Stimulated activated naive B cell treated with anti-CD40 and anti-IgM and Interleukin-4, amounts not matched to agents 10 μg/mL and 1 μg/mL and 100 μg/mL, for 72 hours (primary cell): ENCODE measurements around the gene MPRIP.

Experiments used
- ATAC-seq, 2 donors: fragments of 150-1000 bp; cut with Tn5 transposase; replicated peaks; 2 replicates each; pipeline ENCODE4 v1.10.0; 2021; ENCODE audit warnings: moderate library complexity in 1 of 2
- DNase-seq: peaks from one replicate; pipeline ENCODE4 v3.0.0; 2021
- H3K27ac Mint-ChIP-seq: one replicate; pipeline ENCODE4 v1.8.0; 2022; ENCODE audit warnings: mild to moderate bottlenecking, mixed read lengths
- H3K27me3 Mint-ChIP-seq, 2 donors: one replicate each; pipeline ENCODE4 v1.8.0; 2022; ENCODE audit warnings: mixed read lengths in 2 of 2
- H3K36me3 Mint-ChIP-seq, 2 donors: one replicate each; pipeline ENCODE4 v1.8.0; 2022; ENCODE audit warnings: mixed read lengths in 2 of 2, mild to moderate bottlenecking in 1 of 2
- H3K4me1 Mint-ChIP-seq, 2 donors: one replicate each; pipeline ENCODE4 v1.8.0; 2022; ENCODE audit warnings: mixed read lengths in 2 of 2, mild to moderate bottlenecking in 1 of 2
- H3K4me3 Mint-ChIP-seq, 2 donors: one replicate each; pipeline ENCODE4 v1.8.0; 2022; ENCODE audit warnings: mild to moderate bottlenecking in 2 of 2, mixed read lengths in 2 of 2, moderate library complexity in 1 of 2
- H3K9me3 Mint-ChIP-seq, 2 donors: one replicate each; pipeline ENCODE4 v1.8.0; 2022; ENCODE audit warnings: mixed read lengths in 2 of 2, mild to moderate bottlenecking in 1 of 2

Gene MPRIP

DNA sequence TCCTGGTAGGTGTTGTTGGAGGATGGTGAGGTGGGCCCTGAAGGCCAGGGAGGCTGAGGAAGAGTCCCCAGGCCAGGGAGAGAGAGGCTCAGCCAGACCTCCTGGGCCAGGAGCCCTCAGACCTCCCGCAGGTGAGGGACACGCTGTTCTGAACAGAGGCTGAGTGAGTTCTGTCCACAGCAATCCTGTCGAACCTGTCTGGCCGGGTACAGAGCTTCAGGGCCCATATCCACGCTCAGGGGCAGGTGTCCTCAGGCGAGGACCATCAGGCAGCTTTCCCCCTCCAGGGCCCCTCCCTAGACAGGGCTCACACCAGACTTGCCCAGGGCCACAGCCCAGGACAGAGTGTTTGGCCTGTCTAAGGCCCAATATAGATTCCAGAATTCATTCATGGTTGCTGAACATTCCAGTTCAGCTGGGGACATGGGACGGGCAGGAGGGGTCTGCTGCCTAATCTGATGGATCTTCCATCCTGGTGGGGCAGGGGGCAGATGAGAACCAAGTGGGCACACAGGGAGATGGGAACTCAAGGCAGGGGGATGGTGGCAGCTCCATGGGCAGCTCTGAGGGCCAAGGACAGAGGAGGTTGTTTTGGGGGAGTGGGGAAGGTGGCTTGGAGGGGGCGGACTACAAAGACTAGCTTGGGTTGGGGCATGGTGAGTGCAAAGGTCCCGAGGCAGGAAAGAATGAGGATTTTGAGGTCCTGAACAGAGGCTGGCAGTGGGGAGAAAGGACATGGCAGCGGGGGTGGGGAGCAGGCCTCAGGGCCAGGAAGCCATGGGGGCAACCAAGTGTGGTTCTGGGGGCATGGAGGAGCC lies 23.4 kb upstream of the MPRIP start:
- Mint-ChIP-seq H3K27ac (no peak overlapping the region), H3K36me3 (no peaks in the 10 kb centered on the region), H3K4me1 (peaks cover 17 to 41% of the 10 kb centered on the region in 2 donors), H3K9me3 (peaks cover 0 to 1% of the 10 kb centered on the region in 2 donors), H3K4me3 (no peak overlapping the region), H3K27me3 (no peaks in the 10 kb centered on the region)
- DNase-seq (no peak), ATAC-seq (no peak)

- Mint-ChIP-seq H3K4me1 (peaks cover 17 to 41% of the 10 kb centered on the region in 2 donors), H3K27me3 (no peaks in the 10 kb centered on the region), H3K36me3 (no peaks in the 10 kb centered on the region), H3K9me3 (peaks cover 0 to 1% of the 10 kb centered on the region in 2 donors), H3K4me3 (no peak overlapping the region), H3K27ac (no peak overlapping the region)
- ATAC-seq, result no peak
- DNase-seq, result no peak
Measured at GRCh38 chr17:17019430-17019762, 22.9 kb upstream of the MPRIP start.

- peaks cover 0 to 1% of the 10 kb centered on the region in 2 donors for H3K9me3 Mint-ChIP-seq
- H3K27me3 Mint-ChIP-seq, result no peaks in the 10 kb centered on the region
- DNase-seq, result no peak
- no peak overlapping the region for H3K27ac Mint-ChIP-seq
- H3K36me3 Mint-ChIP-seq, result no peaks in the 10 kb centered on the region
- peaks cover 17 to 40% of the 10 kb centered on the region in 2 donors for H3K4me1 Mint-ChIP-seq
- H3K4me3 Mint-ChIP-seq, result no peak overlapping the region
- no peak for ATAC-seq
Measured at GRCh38 chr17:17019891-17020456, 22.3 kb upstream of the MPRIP start.

DNA sequence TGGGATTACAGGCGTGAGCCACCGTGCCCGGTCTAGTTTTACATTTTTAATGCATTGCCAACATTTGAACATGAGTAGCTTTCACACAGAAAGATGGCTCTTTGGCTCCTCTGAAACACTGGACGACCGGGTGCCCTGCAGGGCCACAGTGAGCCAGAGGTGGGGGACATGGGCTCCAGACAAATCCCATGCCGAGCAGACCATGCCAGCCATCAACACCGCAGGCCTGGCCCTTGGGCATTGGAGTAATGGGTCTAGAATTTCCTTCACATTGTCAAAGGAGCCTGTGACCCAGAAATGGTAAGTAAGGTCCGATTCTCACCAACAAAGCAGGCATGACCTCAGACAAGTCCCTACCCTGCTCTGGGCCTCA lies 21.4 kb upstream of the MPRIP start:
- no peak overlapping the region for H3K4me3 Mint-ChIP-seq
- no peak for DNase-seq
- H3K36me3 Mint-ChIP-seq, result no peaks in the 10 kb centered on the region
- no peaks in the 10 kb centered on the region for H3K27me3 Mint-ChIP-seq
- peaks cover 13 to 32% of the 10 kb centered on the region in 2 donors for H3K4me1 Mint-ChIP-seq
- H3K9me3 Mint-ChIP-seq, result peaks cover 0 to 1% of the 10 kb centered on the region in 2 donors
- no peak overlapping the region for H3K27ac Mint-ChIP-seq
- ATAC-seq, result no peak

DNA sequence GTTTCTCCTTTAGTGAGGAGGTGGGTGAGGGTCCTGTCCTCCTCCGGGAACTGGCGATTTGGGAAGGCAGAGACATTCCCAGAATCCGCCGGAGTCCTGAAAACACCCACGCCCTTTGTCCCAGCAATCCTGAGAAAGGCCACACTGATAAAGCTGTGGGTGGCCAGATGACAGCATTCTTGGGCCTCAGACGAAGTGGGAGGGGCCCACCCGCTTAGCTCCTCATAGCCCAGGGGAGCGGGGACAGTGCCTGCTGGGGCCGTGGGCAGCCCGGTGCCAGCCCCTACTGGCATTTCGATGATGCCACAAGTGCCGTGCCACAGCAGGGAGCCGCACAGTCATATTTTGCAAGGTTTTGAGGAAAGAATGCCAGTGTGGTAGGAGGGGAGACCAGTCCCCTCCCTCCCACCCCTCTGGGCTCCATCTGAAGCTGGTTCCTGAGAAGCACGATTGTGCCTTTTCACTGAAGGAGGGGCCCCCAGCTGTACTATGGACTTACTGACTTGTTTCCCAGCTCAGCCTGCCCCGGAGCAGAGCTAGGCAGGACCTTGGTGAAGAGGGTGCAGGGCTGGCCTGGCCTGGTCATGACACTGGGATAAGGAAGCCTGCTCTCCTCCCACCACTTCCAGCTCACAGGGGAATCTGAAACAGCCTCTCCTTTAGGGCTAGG lies 20.9 kb upstream of the MPRIP start:
- Mint-ChIP-seq H3K27me3 (no peaks in the 10 kb centered on the region), H3K4me1 (peaks cover 13 to 27% of the 10 kb centered on the region in 2 donors), H3K4me3 (no peak overlapping the region), H3K9me3 (peaks cover 0 to 1% of the 10 kb centered on the region in 2 donors), H3K27ac (no peak overlapping the region), H3K36me3 (no peaks in the 10 kb centered on the region)
- DNase-seq (no peak), ATAC-seq (no peak)

DNA sequence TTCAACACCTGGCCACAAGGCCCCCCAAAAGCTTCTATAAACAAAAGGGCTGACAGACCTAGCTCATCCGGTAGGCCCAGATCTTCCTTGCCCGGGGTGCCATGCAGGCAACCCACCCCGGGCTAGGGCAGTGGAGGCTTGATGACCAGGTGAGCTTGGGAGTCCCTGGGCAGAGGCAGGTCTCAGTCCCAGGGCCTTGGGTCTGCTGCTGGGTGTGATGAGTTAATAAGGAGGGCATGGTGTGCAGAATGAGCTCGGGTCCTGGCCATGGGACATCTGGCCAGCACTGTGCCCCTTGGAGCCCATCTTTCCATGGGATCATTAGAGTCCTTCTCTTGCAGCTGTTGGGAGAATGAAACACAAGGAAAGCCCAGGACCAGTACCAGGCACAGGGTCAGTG lies 20.2 kb upstream of the MPRIP start:
- no peak overlapping the region for H3K4me3 Mint-ChIP-seq
- H3K27ac Mint-ChIP-seq, result no peak overlapping the region
- ATAC-seq (no peak), DNase-seq (no peak)
- H3K36me3 Mint-ChIP-seq, result no peaks in the 10 kb centered on the region
- H3K27me3 Mint-ChIP-seq, result no peaks in the 10 kb centered on the region
- peaks cover 0 to under 1% of the 10 kb centered on the region in 2 donors for H3K9me3 Mint-ChIP-seq
- peaks cover 7 to 20% of the 10 kb centered on the region in 2 donors for H3K4me1 Mint-ChIP-seq

GRCh38 chr17:17022456-17022855 lies 19.8 kb upstream of the MPRIP start:
- ATAC-seq, result no peak
- no peaks in the 10 kb centered on the region for H3K9me3 Mint-ChIP-seq
- H3K4me1 Mint-ChIP-seq, result peaks cover 6 to 15% of the 10 kb centered on the region in 2 donors
- H3K4me3 Mint-ChIP-seq, result no peak overlapping the region
- DNase-seq, result no peak
- H3K36me3 Mint-ChIP-seq, result no peaks in the 10 kb centered on the region
- H3K27me3 Mint-ChIP-seq, result no peaks in the 10 kb centered on the region
- H3K27ac Mint-ChIP-seq, result no peak overlapping the region

DNA sequence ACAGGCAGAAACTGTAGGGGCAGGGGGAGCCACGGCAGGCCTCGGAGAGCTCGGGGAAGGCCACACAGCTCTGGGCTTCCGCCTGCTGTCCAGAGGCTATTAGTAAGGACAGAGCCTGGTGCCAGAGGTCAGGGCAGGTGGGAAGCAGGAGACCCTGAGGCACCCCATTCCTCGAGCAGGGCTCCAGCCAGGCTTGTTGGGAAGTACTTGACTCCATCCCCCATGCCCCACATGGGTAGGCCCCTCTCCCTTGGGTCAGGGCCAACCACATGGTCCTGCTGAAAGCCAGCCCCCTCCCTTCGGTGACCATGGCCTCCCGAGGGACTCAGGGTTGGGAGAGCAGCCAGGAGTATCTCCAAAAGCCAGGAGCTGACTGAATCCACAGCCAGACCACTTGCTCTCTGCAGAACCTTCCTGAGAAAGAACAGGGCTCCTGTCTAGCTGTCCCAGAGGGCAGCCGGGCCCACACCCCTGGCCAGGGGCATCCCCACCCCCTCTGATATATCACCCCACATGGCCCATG lies 17.4 kb upstream of the MPRIP start:
- Mint-ChIP-seq H3K36me3 (no peaks in the 10 kb centered on the region), H3K27me3 (no peaks in the 10 kb centered on the region), H3K9me3 (no peaks in the 10 kb centered on the region), H3K4me3 (no peak overlapping the region), H3K4me1 (peaks cover 17 to 18% of the 10 kb centered on the region in 2 donors), H3K27ac (no peak overlapping the region)
- DNase-seq (no peak), ATAC-seq (no peak)

DNA sequence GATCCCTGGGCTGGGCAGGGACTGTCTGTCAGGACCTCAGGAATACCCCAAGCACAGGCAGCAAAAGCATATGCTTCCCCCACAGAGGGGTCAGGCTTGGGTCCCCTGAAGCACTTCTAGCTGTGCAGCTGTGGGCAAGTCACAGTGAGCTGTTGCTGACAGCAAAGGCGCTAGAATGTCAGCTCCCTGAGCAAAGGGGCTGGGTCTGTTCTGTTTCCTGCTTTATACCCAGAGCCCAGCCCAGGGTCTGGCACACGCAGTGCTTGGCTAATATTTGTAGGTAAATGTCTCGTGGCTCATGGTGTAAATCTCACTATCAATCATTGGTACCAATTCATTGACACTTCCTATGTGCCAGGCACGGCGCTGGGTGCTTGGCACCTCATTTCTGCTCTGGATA lies 16.6 kb upstream of the MPRIP start:
- Mint-ChIP-seq H3K4me1 (peaks cover 23% of the 10 kb centered on the region in 2 donors), H3K27me3 (no peaks in the 10 kb centered on the region), H3K27ac (no peak overlapping the region), H3K9me3 (no peaks in the 10 kb centered on the region), H3K4me3 (no peak overlapping the region), H3K36me3 (no peaks in the 10 kb centered on the region)
- ATAC-seq (no peak), DNase-seq (no peak)

DNA sequence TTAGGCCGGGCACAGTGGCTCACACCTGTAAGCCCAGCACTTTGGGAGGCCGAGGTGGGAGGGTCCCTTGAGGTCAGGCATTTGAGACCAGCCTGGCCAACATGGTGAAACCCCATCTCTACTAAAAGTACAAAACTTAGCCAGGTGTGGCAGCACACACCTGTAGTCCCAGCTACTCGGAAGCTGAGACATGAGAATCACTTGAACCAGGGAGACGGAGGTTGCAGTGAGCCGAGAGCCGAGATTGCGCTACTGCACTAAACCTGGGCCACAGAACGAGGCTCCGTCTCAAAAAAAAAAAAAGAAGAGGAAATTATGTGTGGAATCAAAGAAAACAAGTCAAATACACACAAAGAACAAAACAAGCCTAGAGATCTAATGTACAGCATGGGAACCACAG lies 16.1 kb upstream of the MPRIP start:
- peaks cover 23 to 24% of the 10 kb centered on the region in 2 donors for H3K4me1 Mint-ChIP-seq
- no peak overlapping the region for H3K4me3 Mint-ChIP-seq
- no peaks in the 10 kb centered on the region for H3K9me3 Mint-ChIP-seq
- no peaks in the 10 kb centered on the region for H3K36me3 Mint-ChIP-seq
- ATAC-seq, result no peak
- DNase-seq, result no peak
- H3K27me3 Mint-ChIP-seq, result no peaks in the 10 kb centered on the region
- no peak overlapping the region for H3K27ac Mint-ChIP-seq

DNA sequence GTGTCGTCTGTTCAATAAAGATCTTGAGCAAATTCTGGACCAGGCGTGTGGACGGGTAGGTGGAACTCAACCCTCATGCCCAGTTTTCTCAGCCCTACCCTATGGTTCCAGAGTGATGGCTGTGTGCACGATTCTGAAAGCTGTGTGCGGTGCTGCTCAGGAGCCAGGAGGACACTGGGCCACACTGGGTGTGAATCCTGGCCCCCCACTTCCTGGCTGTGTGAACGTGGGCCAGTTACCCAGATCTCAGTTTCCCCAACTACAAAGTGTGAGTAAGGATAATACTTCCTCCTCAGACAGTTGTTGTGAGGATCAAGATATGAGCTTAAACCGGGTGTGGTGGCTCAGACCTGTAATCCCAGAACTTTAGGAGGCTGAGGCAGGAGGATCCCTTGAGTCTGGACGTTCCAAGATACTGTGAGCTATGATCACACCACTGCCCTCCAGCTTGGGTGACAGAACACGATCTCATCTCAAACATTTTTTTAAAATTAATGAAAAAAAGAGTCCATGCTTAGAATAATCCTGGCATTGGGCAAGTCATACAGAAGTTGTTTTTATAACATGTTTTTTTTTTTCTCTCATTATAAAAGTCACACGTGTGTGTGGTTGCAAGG lies 14.7 kb upstream of the MPRIP start:
- Mint-ChIP-seq H3K36me3 (no peaks in the 10 kb centered on the region), H3K4me1 (peaks cover 23 to 24% of the 10 kb centered on the region in 2 donors), H3K27ac (no peak overlapping the region), H3K4me3 (no peak overlapping the region), H3K9me3 (no peaks in the 10 kb centered on the region), H3K27me3 (no peaks in the 10 kb centered on the region)
- no peak for DNase-seq
- no peak for ATAC-seq

DNA sequence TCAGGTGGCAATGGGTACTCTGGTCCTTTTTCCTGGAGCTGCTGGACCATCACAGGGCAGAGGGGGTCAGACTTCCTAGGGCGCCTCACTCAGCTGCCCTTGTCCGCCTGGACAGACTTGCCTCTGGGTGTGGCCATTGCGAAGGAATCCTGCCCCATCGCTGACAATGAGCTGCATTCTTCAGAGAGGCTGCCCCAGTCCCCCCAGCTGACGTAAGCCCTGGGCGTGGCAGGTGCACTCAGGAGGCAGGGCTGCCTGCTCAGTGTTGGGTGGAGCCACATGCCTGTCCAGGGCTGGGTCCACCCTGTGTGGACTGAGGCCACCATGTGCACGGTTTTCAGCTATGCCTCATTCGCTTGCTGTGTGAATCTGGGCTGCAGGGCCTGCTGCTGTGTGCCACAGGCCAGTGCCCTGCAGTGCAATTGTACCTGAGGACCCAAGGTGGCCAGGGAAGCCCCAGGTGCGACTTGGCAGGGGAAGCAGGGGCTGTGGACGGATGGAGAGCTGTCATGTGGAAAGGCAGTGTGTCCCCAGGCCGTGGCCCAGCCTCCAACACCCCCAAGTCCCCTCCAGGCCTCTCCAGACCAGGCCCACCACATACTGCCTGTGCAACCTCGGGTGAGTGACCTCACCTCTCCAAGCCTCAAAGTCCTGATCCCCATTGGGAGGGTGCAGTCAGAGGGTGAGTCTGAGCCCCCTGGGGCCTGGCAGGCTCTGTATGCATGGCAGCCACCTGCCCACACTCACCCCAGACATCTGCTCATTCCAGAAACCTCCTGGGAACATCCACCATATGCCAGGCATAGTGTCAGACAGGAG lies 14.0 kb upstream of the MPRIP start:
- ATAC-seq, result peak; percentile 56 to 70
- Mint-ChIP-seq H3K4me3 (peak overlapping the region; percentile 19 to 44), H3K4me1 (peaks cover 23 to 24% of the 10 kb centered on the region in 2 donors), H3K27ac (peak overlapping the region; percentile 67), H3K9me3 (no peaks in the 10 kb centered on the region), H3K27me3 (no peaks in the 10 kb centered on the region), H3K36me3 (no peaks in the 10 kb centered on the region)
- no peak for DNase-seq

DNA sequence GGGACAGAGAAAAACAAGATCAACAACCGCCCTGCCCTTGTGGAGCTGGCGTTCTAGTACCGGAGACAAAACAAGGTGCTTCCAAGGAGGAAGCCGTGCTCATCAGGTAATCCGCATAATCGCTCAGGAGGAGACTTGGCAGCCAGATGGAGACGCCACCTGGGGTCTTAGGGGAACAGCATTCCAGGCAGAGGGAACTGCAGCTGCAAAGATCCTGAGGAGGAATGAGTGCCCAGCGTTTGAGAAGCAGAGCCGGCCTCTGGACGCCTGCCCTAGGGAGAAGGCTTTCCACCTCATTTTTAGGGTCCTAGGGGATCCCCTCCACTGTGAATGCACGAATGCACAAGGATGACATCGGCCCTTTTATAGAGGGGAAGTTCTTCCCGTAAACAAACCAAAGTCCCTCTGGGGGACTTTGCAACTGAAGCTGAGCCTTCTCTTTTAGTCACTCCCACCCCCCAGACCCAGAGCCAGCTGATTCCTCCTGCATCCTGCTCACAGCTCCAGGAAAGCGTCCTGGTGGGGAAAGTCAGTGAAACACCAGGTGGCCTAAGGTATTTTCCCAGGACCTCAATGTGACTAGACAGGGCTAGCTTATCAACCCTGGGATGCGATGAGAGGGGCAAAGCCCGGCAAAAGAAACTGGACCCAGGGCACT lies 13.2 kb upstream of the MPRIP start:
- DNase-seq (no peak), ATAC-seq (peak; percentile 52 to 67)
- peak overlapping the region; percentile 71 for H3K27ac Mint-ChIP-seq

More for the DNA sequence above, 13.2 kb upstream of the MPRIP start:
- Mint-ChIP-seq H3K4me3 (peak overlapping the region; percentile 19 to 44), H3K27me3 (no peaks in the 10 kb centered on the region), H3K4me1 (peaks cover 23 to 24% of the 10 kb centered on the region in 2 donors), H3K9me3 (no peaks in the 10 kb centered on the region), H3K36me3 (no peaks in the 10 kb centered on the region)
